ENCODE data around the gene MPP3. TPM values are rescaled to one million over a fixed set of nuclear protein-coding genes. Genes with fewer than 3 reads are reported as not detected.

The MPP3 gene
- total RNA-seq, 1 experiment from 2014 or later: 6.9 TPM

GRCh38 chr17:43758086-43758485 is 74.9 kb downstream of the MPP3 start:
- Histone ChIP-seq H2AFZ (ENCODE audit: low read length) (no peak overlapping the region), H3K79me1 (ENCODE audit: insufficient read depth, low read depth, low read length, poor library complexity, severe bottlenecking) (no peaks in the 10 kb centered on the region), H4K8ac (replicated peaks; ENCODE audit: insufficient read length, low read depth, low read length) (no peak overlapping the region), H2BK20ac (ENCODE audit: low read depth, low read length, poor library complexity, severe bottlenecking) (no peak overlapping the region), H3K23me2 (ENCODE audit: insufficient read length, low read depth, low read length, poor library complexity, severe bottlenecking) (peaks cover 6% of the 10 kb centered on the region), H2BK5ac (ENCODE audit: insufficient read length, low read length) (no peak overlapping the region), H2BK15ac (ENCODE audit: low read depth, low read length) (no peak overlapping the region), H4K91ac (ENCODE audit: insufficient read length, low read depth, low read length) (no peak overlapping the region), H3K9me3 (ENCODE audit: control insufficient read depth, low read depth, low read length) (no peaks in the 10 kb centered on the region), H2BK120ac (ENCODE audit: low read depth, low read length, poor library complexity, severe bottlenecking) (no peak overlapping the region), H3K4me2 (ENCODE audit: insufficient read depth, insufficient read length, low read length) (no peak overlapping the region), H3K23ac (ENCODE audit: insufficient read length, low read depth, low read length) (no peak overlapping the region), H3K79me2 (ENCODE audit: insufficient read depth, low read length) (no peaks in the 10 kb centered on the region), H4K5ac (ENCODE audit: insufficient read length, low read depth, low read length) (no peak overlapping the region), H2BK12ac (ENCODE audit: insufficient read length, low read depth, low read length) (no peak overlapping the region), H3K4ac (ENCODE audit: low read depth, low read length) (no peak overlapping the region), H3K56ac (ENCODE audit: insufficient read length, low read depth, low read length) (no peak overlapping the region), H2AK5ac (ENCODE audit: insufficient read length, low read length) (no peak overlapping the region), H4K20me1 (ENCODE audit: control insufficient read depth, insufficient read depth, insufficient read length) (no peaks in the 10 kb centered on the region), H3T11ph (ENCODE audit: low read length) (no peak overlapping the region), H3K14ac (ENCODE audit: insufficient read depth, low read length) (no peak overlapping the region), H3K9ac (ENCODE audit: extremely low read depth, insufficient read length, low read length) (no peak overlapping the region), H3K27me3 (ENCODE audit: insufficient read depth, low read length) (peaks cover 4% of the 10 kb centered on the region; the same call in 1 of the 2 replicates), H3K4me1 (ENCODE audit: insufficient read depth, low read length) (no peaks in the 10 kb centered on the region), H3K27ac (ENCODE audit: insufficient read length, low read depth, low read length) (no peak overlapping the region), H3K18ac (ENCODE audit: insufficient read length, low read depth, low read length) (no peak overlapping the region)
- no CpG with 5 or more reads among the region's 6 CpGs for WGBS (ENCODE audit: extremely low coverage, insufficient read length, low lambda C conversion rate)
- H3K36me3 Mint-ChIP-seq (ENCODE audit: insufficient read depth in 1 of 3, low read depth in 3 of 3): no peaks in the 10 kb centered on the region
- no peak overlapping the region for H3K4me3 Mint-ChIP-seq
- no peaks in the 10 kb centered on the region for H3K9me3 Mint-ChIP-seq
- no peak for TF ChIP-seq CTCF (conservative IDR thresholded peaks at IDR 0.05)
- peaks cover 7% of the 10 kb centered on the region for H3K27me3 Mint-ChIP-seq (ENCODE audit: low read depth)
- no peak overlapping the region for H3K27ac Mint-ChIP-seq
- DNase-seq: no peak
- peaks cover 30 to 32% of the 10 kb centered on the region in 2 experiments for H3K4me1 Mint-ChIP-seq

All from H9 (cell line).